Measurements from ENCODE around the gene ZNF35.
A peak's percentile ranks its signal among the peaks of the same experiment; 100 is the strongest.
"Not testable (repeated sequence)": the region's sequence is repeated elsewhere in the genome, so short reads cannot be mapped to it uniquely, and the experiment has no call there.

Gene ZNF35

GRCh38 chr3:44648564-44649229 lies at the start of gene ZNF35:
Gene ZNF35, plus strand, starts transcription at chr3:44648732. Its CDS starts 2,336 bp downstream, at chr3:44651068.
- peak; percentile 5 to 56 for DNase-seq

- DNase-seq, result no peak
Measured at GRCh38 chr3:44601749-44602148, 46.8 kb upstream of the ZNF35 start.

- DNase-seq, result no peak
Measured at GRCh38 chr3:44612678-44613077, 35.9 kb upstream of the ZNF35 start.

- DNase-seq, result peak; percentile 47 to 88
Measured at GRCh38 chr3:44624749-44625480, 23.6 kb upstream of the ZNF35 start, which contains the start of gene ZNF197. Gene ZNF197, plus strand, starts transcription at chr3:44625036. Its CDS starts 4,119 bp downstream, at chr3:44629155.

GRCh38 chr3:44628716-44629115 lies 19.8 kb upstream of the ZNF35 start:
- no peak for DNase-seq

- DNase-seq, result no peak
Measured at GRCh38 chr3:44632193-44632592, 16.3 kb upstream of the ZNF35 start.

- DNase-seq, result no peak
Measured at GRCh38 chr3:44642337-44642736, 6.2 kb upstream of the ZNF35 start.

- no peak for DNase-seq
Measured at GRCh38 chr3:44643024-44643423, 5.5 kb upstream of the ZNF35 start.

- DNase-seq, result no peak
Measured at GRCh38 chr3:44647771-44648170, 761 bp upstream of the ZNF35 start.

- DNase-seq, result no peak
Measured at GRCh38 chr3:44649709-44650108, 1.2 kb downstream of the ZNF35 start.

- no peak for DNase-seq
Measured at GRCh38 chr3:44654039-44654438, 5.5 kb downstream of the ZNF35 start.

GRCh38 chr3:44659015-44659414 lies 10.5 kb downstream of the ZNF35 start:
- no peak for DNase-seq

GRCh38 chr3:44659434-44659833 lies 10.9 kb downstream of the ZNF35 start:
- no peak for DNase-seq

- no peak for DNase-seq
Measured at GRCh38 chr3:44661189-44661588, 12.7 kb downstream of the ZNF35 start.

- no peak for DNase-seq
Measured at GRCh38 chr3:44665173-44665572, 16.6 kb downstream of the ZNF35 start.

GRCh38 chr3:44666346-44666745 lies 17.8 kb downstream of the ZNF35 start:
- DNase-seq, result no peak

GRCh38 chr3:44669760-44670159 lies 21.2 kb downstream of the ZNF35 start:
- no peak for DNase-seq

GRCh38 chr3:44673466-44673865 lies 24.9 kb downstream of the ZNF35 start:
- DNase-seq, result not testable (repeated sequence)

GRCh38 chr3:44674211-44674610 lies 25.7 kb downstream of the ZNF35 start:
- DNase-seq, result no peak

GRCh38 chr3:44678480-44679116 lies 30.1 kb downstream of the ZNF35 start:
- DNase-seq, result no peak

GRCh38 chr3:44680921-44681455 lies 32.5 kb downstream of the ZNF35 start:
- DNase-seq, result no peak

GRCh38 chr3:44682182-44682896 lies 33.8 kb downstream of the ZNF35 start:
- DNase-seq, result no peak
